ENCODE data around the gene TNPO1. TPM values are rescaled to one million over a fixed set of nuclear protein-coding genes. Genes with fewer than 3 reads are reported as not detected.

The TNPO1 gene
- total and polyA plus RNA-seq, 2 of the 13 experiments (the other 11 are each of a cell fraction or from before 2014, with no cell fraction given), result 26.7 to 123 TPM

DNA sequence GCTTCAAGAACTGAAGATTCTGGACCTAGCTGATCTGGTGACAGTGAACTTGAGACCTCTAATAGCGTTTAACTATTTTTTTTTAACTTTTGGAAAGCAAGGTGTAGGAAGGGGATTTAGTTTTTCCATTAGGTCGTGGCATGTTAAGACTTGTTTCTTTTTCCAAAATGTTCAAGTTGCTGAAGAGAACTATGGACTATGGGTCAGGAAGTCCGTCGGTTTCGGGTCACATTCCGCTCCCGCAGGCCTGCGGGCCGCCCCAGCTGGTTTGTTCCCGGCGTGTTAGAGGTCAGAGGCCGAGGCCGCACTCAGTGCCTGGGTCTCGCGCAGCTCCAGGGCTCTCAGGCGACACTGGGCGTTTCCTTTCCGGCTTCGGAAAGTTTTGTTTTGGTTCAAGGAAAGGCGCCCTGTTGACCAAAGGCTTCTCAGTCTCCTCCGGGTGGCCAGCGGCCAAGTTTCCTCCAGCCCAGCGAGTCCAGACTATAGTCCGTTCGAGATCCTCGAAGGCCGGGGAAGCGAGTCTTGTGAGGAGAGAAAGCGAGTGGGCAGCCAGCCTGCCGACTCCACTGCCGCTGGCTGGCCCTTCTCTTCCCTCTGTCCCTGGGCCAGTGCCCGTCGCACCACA lies 138.8 kb downstream of the TNPO1 start (continued):
- TF ChIP-seq, protein P1, sequence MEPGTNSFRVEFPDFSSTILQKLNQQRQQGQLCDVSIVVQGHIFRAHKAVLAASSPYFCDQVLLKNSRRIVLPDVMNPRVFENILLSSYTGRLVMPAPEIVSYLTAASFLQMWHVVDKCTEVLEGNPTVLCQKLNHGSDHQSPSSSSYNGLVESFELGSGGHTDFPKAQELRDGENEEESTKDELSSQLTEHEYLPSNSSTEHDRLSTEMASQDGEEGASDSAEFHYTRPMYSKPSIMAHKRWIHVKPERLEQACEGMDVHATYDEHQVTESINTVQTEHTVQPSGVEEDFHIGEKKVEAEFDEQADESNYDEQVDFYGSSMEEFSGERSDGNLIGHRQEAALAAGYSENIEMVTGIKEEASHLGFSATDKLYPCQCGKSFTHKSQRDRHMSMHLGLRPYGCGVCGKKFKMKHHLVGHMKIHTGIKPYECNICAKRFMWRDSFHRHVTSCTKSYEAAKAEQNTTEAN (CRISPR knock-in tag; conservative IDR thresholded peaks at IDR 0.05), result no peak; the same call in 1 of the 2 replicates
- no peak for TF ChIP-seq HOXA9 (CRISPR knock-in tag; IDR thresholded peaks at IDR 0.05; ENCODE audit: borderline replicate concordance)
- TF ChIP-seq POLR2AphosphoS2 (IDR thresholded peaks at IDR 0.05; ENCODE audit: low read depth, low read length), result no peak
- no peak for TF ChIP-seq NCOA5 (CRISPR knock-in tag; IDR thresholded peaks at IDR 0.05)
- peak; percentile 20; the same call in 1 of the 2 replicates for TF ChIP-seq HMG20A (CRISPR knock-in tag; IDR thresholded peaks at IDR 0.05; ENCODE audit: borderline replicate concordance)
- no peak for TF ChIP-seq NAIF1 (CRISPR knock-in tag; IDR thresholded peaks at IDR 0.05; ENCODE audit: borderline replicate concordance)
- TF ChIP-seq ZNF607 (CRISPR knock-in tag; IDR thresholded peaks at IDR 0.05; ENCODE audit: borderline replicate concordance), result no peak; the same call in 1 of the 2 replicates
- TF ChIP-seq SRSF1 (optimal IDR thresholded peaks at IDR 0.05; ENCODE audit: low read depth, low read length), result no peak
- TF ChIP-seq, protein P2, sequence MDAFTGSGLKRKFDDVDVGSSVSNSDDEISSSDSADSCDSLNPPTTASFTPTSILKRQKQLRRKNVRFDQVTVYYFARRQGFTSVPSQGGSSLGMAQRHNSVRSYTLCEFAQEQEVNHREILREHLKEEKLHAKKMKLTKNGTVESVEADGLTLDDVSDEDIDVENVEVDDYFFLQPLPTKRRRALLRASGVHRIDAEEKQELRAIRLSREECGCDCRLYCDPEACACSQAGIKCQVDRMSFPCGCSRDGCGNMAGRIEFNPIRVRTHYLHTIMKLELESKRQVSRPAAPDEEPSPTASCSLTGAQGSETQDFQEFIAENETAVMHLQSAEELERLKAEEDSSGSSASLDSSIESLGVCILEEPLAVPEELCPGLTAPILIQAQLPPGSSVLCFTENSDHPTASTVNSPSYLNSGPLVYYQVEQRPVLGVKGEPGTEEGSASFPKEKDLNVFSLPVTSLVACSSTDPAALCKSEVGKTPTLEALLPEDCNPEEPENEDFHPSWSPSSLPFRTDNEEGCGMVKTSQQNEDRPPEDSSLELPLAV (CRISPR knock-in tag; conservative IDR thresholded peaks at IDR 0.05; ENCODE audit: low read depth), result no peak
- no peak for TF ChIP-seq SNAPC2 (CRISPR knock-in tag; IDR thresholded peaks at IDR 0.05)
- no peak for TF ChIP-seq RBAK (CRISPR knock-in tag; IDR thresholded peaks at IDR 0.05)
- TF ChIP-seq RFX5 (IDR thresholded peaks at IDR 0.05; ENCODE audit: low read depth, low read length), result no peak
- no peak for TF ChIP-seq ZNF570 (CRISPR knock-in tag; IDR thresholded peaks at IDR 0.05; ENCODE audit: borderline replicate concordance)
- no peak for TF ChIP-seq MLLT10 (CRISPR knock-in tag; IDR thresholded peaks at IDR 0.05)
- TF ChIP-seq ZNF761 (CRISPR knock-in tag; conservative IDR thresholded peaks at IDR 0.05), result no peak; the same call in 1 of the 2 replicates
- TF ChIP-seq, protein P3, sequence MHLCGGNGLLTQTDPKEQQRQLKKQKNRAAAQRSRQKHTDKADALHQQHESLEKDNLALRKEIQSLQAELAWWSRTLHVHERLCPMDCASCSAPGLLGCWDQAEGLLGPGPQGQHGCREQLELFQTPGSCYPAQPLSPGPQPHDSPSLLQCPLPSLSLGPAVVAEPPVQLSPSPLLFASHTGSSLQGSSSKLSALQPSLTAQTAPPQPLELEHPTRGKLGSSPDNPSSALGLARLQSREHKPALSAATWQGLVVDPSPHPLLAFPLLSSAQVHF (CRISPR knock-in tag; IDR thresholded peaks at IDR 0.05), result no peak
- TF ChIP-seq, protein P4, sequence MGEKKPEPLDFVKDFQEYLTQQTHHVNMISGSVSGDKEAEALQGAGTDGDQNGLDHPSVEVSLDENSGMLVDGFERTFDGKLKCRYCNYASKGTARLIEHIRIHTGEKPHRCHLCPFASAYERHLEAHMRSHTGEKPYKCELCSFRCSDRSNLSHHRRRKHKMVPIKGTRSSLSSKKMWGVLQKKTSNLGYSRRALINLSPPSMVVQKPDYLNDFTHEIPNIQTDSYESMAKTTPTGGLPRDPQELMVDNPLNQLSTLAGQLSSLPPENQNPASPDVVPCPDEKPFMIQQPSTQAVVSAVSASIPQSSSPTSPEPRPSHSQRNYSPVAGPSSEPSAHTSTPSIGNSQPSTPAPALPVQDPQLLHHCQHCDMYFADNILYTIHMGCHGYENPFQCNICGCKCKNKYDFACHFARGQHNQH (CRISPR knock-in tag; IDR thresholded peaks at IDR 0.05), result peak; percentile 36
- TF ChIP-seq, protein P5, sequence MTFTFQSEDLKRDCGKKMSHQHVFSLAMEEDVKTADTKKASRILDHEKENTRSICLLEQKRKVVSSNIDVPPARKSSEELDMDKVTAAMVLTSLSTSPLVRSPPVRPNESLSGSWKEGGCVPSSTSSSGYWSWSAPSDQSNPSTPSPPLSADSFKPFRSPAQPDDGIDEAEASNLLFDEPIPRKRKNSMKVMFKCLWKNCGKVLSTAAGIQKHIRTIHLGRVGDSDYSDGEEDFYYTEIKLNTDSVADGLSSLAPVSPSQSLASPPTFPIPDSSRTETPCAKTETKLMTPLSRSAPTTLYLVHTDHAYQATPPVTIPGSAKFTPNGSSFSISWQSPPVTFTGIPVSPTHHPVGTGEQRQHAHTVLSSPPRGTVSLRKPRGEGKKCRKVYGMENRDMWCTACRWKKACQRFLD (CRISPR knock-in tag; IDR thresholded peaks at IDR 0.05; ENCODE audit: borderline replicate concordance), result 0 out of 2 replicates have a peak, but pooled peaks have one; percentile 72
- no peak for TF ChIP-seq JUNB (CRISPR knock-in tag; IDR thresholded peaks at IDR 0.05; ENCODE audit: borderline replicate concordance)
- TF ChIP-seq ZKSCAN5 (CRISPR knock-in tag; IDR thresholded peaks at IDR 0.05), result no peak
- no peak for TF ChIP-seq PHF21A (CRISPR knock-in tag; IDR thresholded peaks at IDR 0.05)
- TF ChIP-seq ZNF746 (CRISPR knock-in tag; IDR thresholded peaks at IDR 0.05), result 0 out of 2 replicates have a peak, but pooled peaks have one; percentile 36
